HG03442 (cell line): ENCODE data around the gene TNK2.

Source experiments
- ATAC-seq: cut with Tn5 transposase; IDR thresholded peaks from one replicate; pipeline ENCODE4 v1.9.1; 2021; ENCODE audit warnings: mild to moderate bottlenecking, moderate library complexity; ENCODE audit not compliant: unreplicated experiment

The TNK2 gene

DNA sequence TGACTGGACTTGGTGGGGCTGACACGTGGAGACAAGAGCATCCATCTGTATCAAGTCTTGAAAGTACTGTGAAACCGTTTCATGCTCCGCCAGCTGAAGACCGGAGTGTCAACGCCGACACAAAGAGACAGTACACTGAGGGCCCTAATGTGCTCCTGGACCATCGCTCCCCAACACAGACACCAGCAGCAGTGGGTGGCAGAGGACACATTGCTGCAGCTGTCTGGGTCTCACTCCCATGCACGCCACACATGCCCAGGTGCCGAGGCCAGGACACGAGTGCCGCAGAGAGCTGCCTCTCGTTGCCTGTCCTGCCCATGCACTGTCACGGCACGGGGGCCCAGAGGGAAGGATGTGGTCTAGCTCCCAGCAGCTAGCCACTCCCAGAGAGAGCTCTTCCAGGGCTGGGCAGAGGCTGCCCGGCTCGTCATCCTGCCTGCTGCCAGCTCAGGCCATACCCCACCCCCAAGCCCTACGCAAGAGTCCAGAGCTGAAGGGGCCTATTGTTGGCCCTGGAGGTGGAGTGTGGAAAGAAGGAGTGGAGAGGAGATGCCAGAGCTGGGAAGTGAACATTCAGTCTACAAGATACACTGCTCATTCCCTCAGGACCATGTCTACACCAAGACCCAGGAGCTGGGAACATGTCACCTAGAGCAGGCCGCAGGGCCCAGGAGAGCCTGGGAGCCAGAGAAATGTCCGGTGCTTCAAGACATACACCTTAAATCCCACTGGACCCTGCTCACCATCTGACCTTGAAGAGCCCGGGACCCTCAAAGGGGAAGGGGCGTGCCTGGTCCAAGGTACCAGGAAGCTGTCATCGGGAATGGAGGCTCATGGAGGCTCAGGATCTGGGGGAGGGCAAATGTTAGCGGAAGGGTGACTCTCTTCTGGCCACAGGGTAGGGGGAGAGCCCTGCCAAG is 7.7 kb downstream of the TNK2 start:
- peak; percentile 40 for ATAC-seq

DNA sequence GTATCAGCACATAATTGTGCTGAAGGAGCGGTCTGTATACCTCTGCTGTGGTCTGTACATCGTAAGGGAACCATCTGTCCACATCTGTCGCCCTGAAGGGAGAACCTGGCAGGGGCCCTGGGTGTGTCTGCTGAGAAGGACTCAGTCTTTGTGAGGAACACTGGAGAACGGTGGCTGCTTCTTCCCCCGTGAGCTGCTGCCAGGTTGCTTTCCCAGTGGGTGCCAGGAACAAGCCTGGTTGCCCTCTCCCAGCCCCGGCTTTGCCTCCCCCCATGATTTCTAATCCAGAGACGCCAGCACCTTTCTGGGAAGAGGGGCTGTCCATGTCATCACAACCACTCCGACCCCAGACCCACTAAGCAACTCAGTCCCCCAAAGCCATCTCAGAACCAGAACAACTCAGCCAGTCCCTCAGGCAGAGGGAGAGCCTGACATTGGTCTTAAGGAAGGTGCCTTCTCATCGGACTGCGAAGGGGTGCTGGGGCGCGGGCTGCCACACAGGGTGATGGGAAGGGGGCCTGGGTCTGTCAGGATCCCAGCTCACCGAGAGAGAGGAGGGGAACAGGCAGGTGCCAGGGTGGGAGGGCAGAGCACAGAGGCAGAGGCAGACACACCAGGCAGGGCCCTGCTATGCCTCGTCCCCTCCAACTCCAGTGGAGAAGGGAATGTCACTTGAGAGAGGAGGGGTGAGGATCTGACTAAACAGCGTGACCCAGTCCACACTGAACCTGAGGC is 8.5 kb downstream of the TNK2 start:
- no peak for ATAC-seq

- no peak for ATAC-seq
These were observed 10.4 kb downstream of the TNK2 start for GRCh38 chr3:195897853-195898415.

- ATAC-seq = no peak
These were observed 11.1 kb downstream of the TNK2 start for GRCh38 chr3:195897081-195897852.

DNA sequence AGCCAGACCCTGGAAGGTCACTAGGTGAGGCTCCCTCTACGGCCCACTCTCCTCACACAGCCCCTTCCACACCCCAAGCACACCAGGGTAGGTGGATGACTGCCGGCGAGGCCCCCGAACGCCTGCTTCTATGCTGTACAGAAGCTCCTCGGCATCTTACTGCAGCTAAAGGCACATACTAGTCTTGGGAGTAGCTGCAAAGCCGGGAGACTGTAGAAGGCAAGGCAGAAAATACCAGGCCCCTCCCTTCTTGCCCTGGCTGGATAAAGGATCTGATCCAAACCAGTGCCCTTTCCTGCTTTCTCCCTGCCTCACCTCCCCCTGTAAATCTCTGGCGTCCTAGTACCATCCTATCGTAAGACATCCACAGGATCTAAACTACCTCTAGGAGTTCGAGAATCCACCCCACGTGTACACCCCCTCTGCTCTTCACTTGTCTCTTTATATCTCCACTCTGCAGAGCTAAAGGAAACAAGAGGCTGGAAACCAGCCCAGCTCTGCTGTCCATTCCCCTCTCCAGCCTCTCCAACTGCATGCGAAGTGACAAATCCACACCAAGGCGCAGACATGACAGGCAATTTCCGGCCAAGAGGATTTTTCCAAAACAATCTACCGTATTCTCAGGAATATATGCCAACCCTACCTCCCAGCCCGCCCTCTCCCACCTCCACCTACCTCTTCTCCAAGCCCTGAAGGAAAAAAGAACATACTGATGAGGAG is 11.8 kb downstream of the TNK2 start:
- ATAC-seq = peak; percentile 8

DNA sequence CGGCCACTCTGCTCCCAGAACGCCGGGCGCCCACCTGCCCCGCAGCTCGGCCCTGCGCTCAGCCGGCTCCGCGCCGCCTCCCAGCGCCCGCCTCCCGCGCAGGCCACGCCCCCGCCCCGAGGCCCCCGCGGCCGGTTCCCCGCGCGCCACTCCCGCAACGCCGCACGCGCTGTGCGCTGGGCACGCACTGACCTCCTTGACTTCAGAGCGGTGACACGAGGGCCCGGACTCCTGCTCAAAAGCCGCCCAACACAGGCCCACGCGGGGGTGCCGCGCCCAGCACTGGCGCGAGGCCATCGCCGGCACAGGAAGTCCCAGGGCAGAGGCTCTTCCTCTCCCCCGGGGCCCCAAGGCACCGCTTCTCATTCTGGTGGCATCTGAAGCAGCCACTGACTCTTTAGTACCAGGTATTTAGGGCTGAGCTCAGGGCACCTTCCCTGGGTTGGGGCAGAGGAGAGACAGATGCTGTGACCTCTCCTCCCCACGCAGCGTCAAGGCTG is 12.4 kb downstream of the TNK2 start:
- ATAC-seq = peak; percentile 33

GRCh38 chr3:195895078-195895860 is 13.1 kb downstream of the TNK2 start:
- ATAC-seq = peak; percentile 37

DNA sequence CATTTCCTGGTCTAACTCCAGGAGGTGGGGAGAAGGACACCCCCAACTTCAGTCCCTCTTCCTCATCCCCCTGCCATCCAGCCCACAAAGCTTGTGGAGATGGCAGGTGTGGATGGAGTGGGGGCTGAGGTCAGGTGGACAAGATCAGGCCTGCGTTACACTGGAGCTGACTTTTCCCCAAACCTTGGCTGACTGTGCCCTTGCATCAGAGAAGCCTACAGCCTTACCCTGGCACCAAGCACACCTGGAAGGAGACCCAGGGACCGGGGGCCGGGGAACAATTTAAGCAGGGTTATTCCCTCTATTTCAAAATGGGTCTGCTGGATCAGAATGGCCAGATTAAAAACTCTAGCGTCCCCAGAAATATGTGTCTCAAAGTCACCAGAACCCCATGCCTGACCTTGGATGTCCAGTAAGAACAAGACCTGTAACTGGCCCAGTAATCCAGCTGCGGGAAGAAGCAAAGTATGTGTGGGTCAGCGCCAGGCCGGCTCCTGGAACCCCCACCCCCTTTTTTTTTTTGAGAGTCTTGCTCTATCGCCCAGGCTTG is 14.4 kb downstream of the TNK2 start:
- no peak for ATAC-seq

DNA sequence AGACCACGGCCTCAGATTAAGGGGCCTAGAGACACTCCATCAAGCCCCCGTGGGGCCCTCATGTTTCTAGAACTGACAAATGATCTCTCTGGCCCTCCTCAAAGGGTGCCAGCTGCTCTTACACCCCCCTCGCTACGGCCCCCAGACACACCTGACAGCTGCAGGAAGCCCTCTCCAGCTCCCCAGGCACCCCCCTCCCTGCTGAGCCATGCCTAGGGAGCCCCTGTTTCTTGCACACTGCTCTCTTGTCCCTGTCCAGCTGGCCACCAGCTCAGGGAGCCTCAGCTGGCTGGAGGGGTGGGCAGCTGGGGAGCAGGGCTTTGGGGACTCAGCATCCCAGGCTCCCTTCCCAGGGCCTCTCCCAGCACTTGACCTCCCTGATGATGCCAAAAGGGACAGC is 14.8 kb downstream of the TNK2 start:
- ATAC-seq = no peak

DNA sequence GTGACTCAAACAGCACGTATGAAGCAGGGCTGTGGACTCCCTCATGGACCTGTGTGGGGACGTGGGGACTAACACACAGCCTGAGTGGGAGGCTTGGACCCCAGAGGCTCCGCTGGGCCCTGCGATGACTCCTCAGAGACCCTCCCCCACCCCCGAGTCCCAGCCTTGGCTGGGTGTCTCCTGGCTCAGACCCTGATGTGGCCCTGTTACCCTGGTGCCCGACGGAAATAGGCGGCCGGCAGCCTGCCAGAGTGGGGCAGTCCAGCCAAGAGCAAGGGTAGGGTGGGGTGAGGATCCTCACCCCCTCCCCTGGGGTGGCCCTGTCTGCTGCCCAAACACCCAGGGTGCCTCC is 15.3 kb downstream of the TNK2 start:
- ATAC-seq = no peak

DNA sequence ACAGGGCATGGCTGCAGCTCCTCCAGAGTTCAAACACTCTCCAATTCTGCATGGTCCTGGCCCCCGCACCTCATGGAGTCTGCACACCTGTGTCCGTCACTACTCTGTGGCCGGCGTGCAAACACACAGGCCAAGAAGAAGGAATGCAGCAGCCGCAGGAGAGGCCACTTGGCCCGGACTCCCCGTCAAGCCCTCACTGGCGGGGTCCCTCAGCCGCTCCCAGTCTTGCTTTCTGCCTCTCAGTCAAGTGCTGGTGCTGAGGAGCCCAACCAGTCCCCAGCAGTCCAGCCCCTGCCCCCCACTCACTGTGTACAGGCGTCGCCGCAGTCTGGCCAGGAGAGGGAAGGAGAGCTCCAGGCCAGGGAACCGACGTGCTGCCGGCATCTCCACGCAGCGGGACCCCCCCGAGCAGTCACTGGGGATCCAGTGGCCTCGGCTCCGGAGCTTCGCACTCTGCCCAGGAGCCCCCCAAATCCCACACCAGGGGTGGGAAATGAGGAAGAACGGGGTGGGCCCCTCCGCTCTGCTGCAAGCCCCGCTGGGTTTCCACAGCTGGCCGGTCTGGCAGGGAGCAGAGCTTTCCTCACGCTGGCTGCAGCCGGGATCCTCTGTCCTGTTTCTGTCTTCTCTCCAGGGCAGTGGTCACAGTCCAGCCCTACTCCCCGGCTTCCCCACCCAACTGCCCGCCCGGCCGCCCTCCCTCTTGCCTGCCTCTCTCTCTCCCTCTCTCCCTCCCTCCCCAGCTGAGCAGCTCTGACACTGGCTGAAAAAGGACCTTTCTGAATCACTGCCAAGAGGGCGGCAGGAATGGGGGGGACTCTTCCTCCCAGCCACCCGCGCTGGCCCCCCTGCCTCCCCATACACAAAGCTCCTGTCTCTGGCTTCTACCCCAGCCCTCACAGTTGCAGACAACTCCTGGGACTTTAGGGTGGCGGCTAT is 16.0 kb downstream of the TNK2 start:
- ATAC-seq = no peak

DNA sequence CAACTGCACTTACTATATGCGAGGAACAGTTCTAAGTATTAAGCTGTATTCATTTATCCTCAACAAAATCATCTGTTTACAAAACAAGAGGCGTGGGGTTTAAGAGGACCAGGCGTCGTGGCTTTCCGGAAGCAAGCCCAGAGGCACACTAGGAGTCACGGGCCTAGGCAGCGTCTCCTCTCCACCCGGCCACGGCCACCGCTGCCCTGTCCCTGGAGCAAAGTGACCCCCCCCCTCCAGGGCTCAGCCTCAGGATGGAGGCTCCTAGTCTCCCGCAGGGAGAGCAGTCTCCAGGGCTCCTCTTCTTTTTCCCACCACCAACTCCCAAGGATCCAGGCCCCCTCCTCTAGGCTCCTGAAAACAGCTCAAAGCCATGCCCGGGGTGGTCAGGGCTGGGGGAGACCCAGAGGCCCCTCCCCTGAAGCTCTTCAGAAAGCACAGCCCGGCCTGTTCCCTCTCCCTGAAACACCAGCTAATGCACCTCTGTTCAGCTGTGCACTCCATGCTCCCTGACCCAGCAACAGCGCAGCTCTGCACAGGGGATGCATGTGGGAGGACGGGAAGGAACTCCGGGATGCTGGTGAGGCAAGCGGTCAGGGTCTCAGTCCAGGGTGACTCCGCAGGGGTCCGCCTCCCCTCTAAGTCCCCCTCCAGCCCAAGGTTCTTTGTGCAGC is 16.8 kb downstream of the TNK2 start:
- ATAC-seq = no peak

DNA sequence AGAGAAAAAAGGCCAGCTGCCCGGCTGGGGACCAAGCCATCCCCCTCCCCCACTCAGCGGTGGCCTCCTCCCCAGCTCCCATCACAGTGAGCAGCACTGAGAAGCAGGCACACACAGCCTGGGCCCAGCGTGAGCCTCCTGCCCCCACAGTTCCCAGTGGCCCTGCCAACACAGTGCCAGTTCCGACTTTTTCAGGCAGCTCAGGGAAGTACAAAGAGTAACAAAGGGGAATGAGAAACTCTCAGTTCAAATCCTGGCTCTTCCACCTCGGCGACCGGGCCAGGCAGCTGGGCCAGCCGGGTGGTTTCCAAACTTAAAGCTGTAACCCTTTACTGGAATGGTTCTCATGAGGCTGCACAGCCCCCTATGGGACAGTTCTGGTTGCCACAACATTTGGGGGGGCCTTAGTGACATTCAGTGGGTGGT is 18.5 kb downstream of the TNK2 start:
- no peak for ATAC-seq

- no peak for ATAC-seq
These were observed 19.1 kb downstream of the TNK2 start for GRCh38 chr3:195888981-195889869.

GRCh38 chr3:195888311-195888761 is 20.0 kb downstream of the TNK2 start:
- ATAC-seq = no peak

DNA sequence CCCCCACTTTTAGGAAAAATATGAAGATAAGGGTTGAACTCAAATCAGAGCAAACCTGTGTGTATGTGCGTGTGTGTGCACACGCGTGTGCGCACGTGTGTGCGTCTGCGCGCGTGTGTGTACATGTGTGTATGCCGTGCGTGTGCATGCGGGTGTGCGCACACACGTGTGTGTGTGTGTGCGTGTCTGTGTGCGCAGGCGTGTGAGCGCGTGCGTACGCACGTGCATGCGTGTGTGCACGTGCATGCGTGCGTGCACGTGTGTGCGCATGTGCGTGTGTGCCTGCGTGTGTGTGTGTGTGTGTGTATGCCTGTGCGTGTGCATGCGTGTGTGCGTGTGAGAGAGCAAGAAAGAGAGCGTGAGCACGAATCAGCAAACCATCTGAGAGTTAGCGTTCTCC is 20.7 kb downstream of the TNK2 start:
- ATAC-seq = no peak
